IPS-18c (cell line): Measurements from ENCODE around the gene TRIM26.
"Not testable (repeated sequence)": the region's sequence is repeated elsewhere in the genome, so short reads cannot be mapped to it uniquely, and the experiment has no call there.

Source experiments
- H3K4me3 ChIP-seq: 2 replicates; pipeline ENCODE4 v1.7.0; 2013; ENCODE audit warnings: low read depth, mild to moderate bottlenecking, low read length, moderate library complexity; ENCODE audit not compliant: insufficient read depth
- H3K9me3 ChIP-seq: one replicate; pipeline ENCODE4 v1.6.1; 2013; ENCODE audit warnings: mild to moderate bottlenecking, low read length, moderate library complexity; ENCODE audit not compliant: control insufficient read depth, insufficient read depth

Gene TRIM26

GRCh38 chr6:30212865-30213666, at the start of gene TRIM26:
TSS of gene TRIM26 (minus strand) at chr6:30213406. CDS start at chr6:30199103, 14,303 bp downstream.
- Histone ChIP-seq H3K4me3 (peak within 1 kb of the TSS; percentile 98), H3K9me3 (no peaks in the 10 kb centered on the region)

- H3K9me3 ChIP-seq, result no peaks in the 10 kb centered on the region
- peak overlapping the region; percentile 84 for H3K4me3 ChIP-seq
Observed at GRCh38 chr6:30260036-30260504, 46.9 kb upstream of the TRIM26 start.

- H3K9me3 ChIP-seq, result no peaks in the 10 kb centered on the region
- H3K4me3 ChIP-seq, result peak overlapping the region; percentile 84
Observed at GRCh38 chr6:30259140-30260035, 46.2 kb upstream of the TRIM26 start.

GRCh38 chr6:30258204-30258603, 45.0 kb upstream of the TRIM26 start:
- no peaks in the 10 kb centered on the region for H3K9me3 ChIP-seq
- H3K4me3 ChIP-seq, result no peak overlapping the region

- not testable (repeated sequence) for H3K4me3 ChIP-seq, H3K9me3 ChIP-seq
Observed at GRCh38 chr6:30252417-30252816, 39.2 kb upstream of the TRIM26 start.

GRCh38 chr6:30244560-30244959, 31.4 kb upstream of the TRIM26 start:
- Histone ChIP-seq H3K9me3 (no peaks in the 10 kb centered on the region), H3K4me3 (no peak overlapping the region)

GRCh38 chr6:30238178-30238795, 25.1 kb upstream of the TRIM26 start:
- H3K9me3 ChIP-seq, result no peaks in the 10 kb centered on the region
- no peak overlapping the region for H3K4me3 ChIP-seq

- Histone ChIP-seq H3K9me3 (peaks cover 2% of the 10 kb centered on the region), H3K4me3 (no peak overlapping the region)
Observed at GRCh38 chr6:30234356-30234755, 21.1 kb upstream of the TRIM26 start.

GRCh38 chr6:30231067-30231466, 17.9 kb upstream of the TRIM26 start:
- Histone ChIP-seq H3K4me3 (no peak overlapping the region), H3K9me3 (peaks cover 2% of the 10 kb centered on the region)

GRCh38 chr6:30227763-30228487, 14.7 kb upstream of the TRIM26 start:
- Histone ChIP-seq H3K9me3 (peaks cover 2% of the 10 kb centered on the region), H3K4me3 (no peak overlapping the region)

GRCh38 chr6:30227242-30227722, 14.1 kb upstream of the TRIM26 start:
- no peak overlapping the region for H3K4me3 ChIP-seq

GRCh38 chr6:30223339-30223738, 10.1 kb upstream of the TRIM26 start:
- Histone ChIP-seq H3K4me3 (no peak overlapping the region), H3K9me3 (no peaks in the 10 kb centered on the region)

More at GRCh38 chr6:30227242-30227722, 14.1 kb upstream of the TRIM26 start:
- H3K9me3 ChIP-seq, result peaks cover 2% of the 10 kb centered on the region

- H3K9me3 ChIP-seq, H3K4me3 ChIP-seq: not testable (repeated sequence)
Observed at GRCh38 chr6:30221956-30222355, 8.8 kb upstream of the TRIM26 start.

- not testable (repeated sequence) for H3K9me3 ChIP-seq
Observed at GRCh38 chr6:30221395-30221794, 8.2 kb upstream of the TRIM26 start.

GRCh38 chr6:30219244-30219643, 6.0 kb upstream of the TRIM26 start:
- Histone ChIP-seq H3K9me3 (no peaks in the 10 kb centered on the region), H3K4me3 (no peak overlapping the region)

More at GRCh38 chr6:30221395-30221794, 8.2 kb upstream of the TRIM26 start:
- H3K4me3 ChIP-seq, result not testable (repeated sequence)

GRCh38 chr6:30216096-30216495, 2.9 kb upstream of the TRIM26 start:
- Histone ChIP-seq H3K4me3 (no peak overlapping the region), H3K9me3 (no peaks in the 10 kb centered on the region)

GRCh38 chr6:30214657-30214982, 1.4 kb upstream of the TRIM26 start:
- no peaks in the 10 kb centered on the region for H3K9me3 ChIP-seq
- H3K4me3 ChIP-seq, result peak overlapping the region; percentile 98
